ENCODE data around the gene EML1. TPM values are rescaled to one million over a fixed set of nuclear protein-coding genes. Genes with fewer than 3 reads are reported as not detected.

EML1 gene
- total RNA-seq, 1 donor from 2014 or later = 28.3 TPM

DNA sequence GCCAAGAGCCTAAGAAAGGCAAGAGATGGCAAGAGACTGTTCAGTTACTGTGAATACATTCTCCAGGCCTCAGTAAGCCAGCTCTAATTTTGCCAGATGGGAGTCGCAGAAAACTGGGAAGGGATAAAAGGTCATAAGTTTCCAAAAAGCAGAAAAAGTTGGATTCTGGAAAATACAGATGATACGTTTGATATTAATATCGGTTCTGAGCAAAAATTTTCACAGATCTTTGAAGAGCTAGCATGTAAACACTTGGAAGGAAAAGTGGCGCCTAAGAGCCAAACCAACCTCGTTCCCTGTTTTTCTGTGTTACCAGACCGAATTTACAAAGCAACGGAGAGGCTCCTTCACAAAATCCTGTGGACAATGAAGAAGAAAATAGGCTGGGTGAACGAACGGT is 7.8 kb upstream of the EML1 start:
- intact Hi-C loops (cut with DNase I) = no loop called here
- TF ChIP-seq CTCF (IDR thresholded peaks at IDR 0.05) = no peak
- no peaks in the 10 kb centered on the region for H3K4me1 ChIP-seq
- H3K4me3 ChIP-seq = no peak overlapping the region
- H3K27me3 ChIP-seq = no peaks in the 10 kb centered on the region
- no peaks in the 10 kb centered on the region for H3K9me3 ChIP-seq
- DNase-seq (ENCODE audit: low spot score in 2 of 2) = no peak
- H3K27ac ChIP-seq = no peak overlapping the region
- no peaks in the 10 kb centered on the region for H3K36me3 ChIP-seq

GRCh38 chr14:99786511-99786989 is 6.7 kb upstream of the EML1 start:
- H3K36me3 ChIP-seq = no peaks in the 10 kb centered on the region
- peaks cover 0 to under 1% of the 10 kb centered on the region in 2 donors for H3K4me1 ChIP-seq
- H3K9me3 ChIP-seq = no peaks in the 10 kb centered on the region
- DNase-seq (ENCODE audit: low spot score in 2 of 2) = no peak
- intact Hi-C loops (cut with DNase I) = no loop called here
- no peak for TF ChIP-seq CTCF (IDR thresholded peaks at IDR 0.05)
- no peak overlapping the region for H3K4me3 ChIP-seq
- H3K27me3 ChIP-seq = no peaks in the 10 kb centered on the region
- no peak overlapping the region for H3K27ac ChIP-seq

- H3K4me1 ChIP-seq = peaks cover 0 to 6% of the 10 kb centered on the region in 2 donors
Measured at GRCh38 chr14:99788713-99789112, 4.5 kb upstream of the EML1 start.

GRCh38 chr14:99789581-99789980 is 3.6 kb upstream of the EML1 start:
- no peak for TF ChIP-seq CTCF (IDR thresholded peaks at IDR 0.05)
- H3K9me3 ChIP-seq = no peaks in the 10 kb centered on the region
- H3K4me3 ChIP-seq = no peak overlapping the region
- peaks cover 0 to 6% of the 10 kb centered on the region in 2 donors for H3K4me1 ChIP-seq
- H3K27me3 ChIP-seq = no peaks in the 10 kb centered on the region
- DNase-seq (ENCODE audit: low spot score in 2 of 2) = no peak
- no peak overlapping the region for H3K27ac ChIP-seq
- intact Hi-C loops (cut with DNase I) = no loop called here
- no peaks in the 10 kb centered on the region for H3K36me3 ChIP-seq

More at GRCh38 chr14:99788713-99789112, 4.5 kb upstream of the EML1 start:
- no peak overlapping the region for H3K4me3 ChIP-seq
- intact Hi-C loops (cut with DNase I) = no loop called here
- no peaks in the 10 kb centered on the region for H3K9me3 ChIP-seq
- TF ChIP-seq CTCF (IDR thresholded peaks at IDR 0.05) = no peak
- no peaks in the 10 kb centered on the region for H3K36me3 ChIP-seq
- no peak for DNase-seq (ENCODE audit: low spot score in 2 of 2)
- no peak overlapping the region for H3K27ac ChIP-seq
- H3K27me3 ChIP-seq = no peaks in the 10 kb centered on the region

DNA sequence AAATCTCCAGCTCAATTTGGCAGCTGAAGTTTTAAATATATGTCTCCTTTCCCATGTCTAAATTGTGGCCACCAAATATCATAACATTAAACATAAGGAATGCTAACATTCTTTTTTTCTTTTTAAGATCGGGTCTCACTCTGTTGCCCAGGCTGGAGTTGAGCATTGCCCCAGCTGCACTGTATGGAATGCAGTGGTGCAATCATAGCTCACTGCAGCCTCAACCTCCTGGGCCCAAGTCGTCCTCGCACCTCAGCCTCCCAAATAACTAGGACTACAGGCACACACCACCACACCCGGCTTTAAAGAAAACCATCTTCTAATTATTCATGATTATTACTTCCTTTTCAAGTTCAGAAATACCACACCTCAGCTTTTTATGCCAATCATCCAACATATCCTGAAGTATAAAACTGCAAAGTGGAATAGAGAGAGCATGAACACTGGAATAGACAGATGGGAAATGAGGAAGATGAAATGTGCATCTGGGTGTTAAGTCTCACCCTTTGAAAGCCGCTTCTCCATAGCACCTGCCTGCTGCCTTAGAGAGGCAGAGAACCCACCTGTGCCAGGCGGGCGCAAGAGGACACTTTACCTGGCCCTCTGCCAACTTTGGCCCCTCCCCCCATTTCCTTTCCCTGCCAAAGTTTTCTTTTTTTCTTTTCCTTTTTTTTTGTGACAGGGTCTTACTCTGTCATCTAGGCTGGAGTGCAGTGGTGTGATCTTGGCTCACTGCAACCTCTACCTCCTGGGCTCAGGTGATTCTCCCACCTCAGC is 2.8 kb upstream of the EML1 start:
- intact Hi-C loops (cut with DNase I) = loop anchor here (10.0 kb wide), 2 partner anchors 186 to 424 kb away; partner anchors contain the start of gene CCDC85C
- H3K36me3 ChIP-seq = no peaks in the 10 kb centered on the region
- H3K27ac ChIP-seq = no peak overlapping the region
- no peak for DNase-seq (ENCODE audit: low spot score in 2 of 2)
- no peaks in the 10 kb centered on the region for H3K27me3 ChIP-seq
- no peak for TF ChIP-seq CTCF (IDR thresholded peaks at IDR 0.05)
- H3K4me1 ChIP-seq = peaks cover 0 to 6% of the 10 kb centered on the region in 2 donors
- no peaks in the 10 kb centered on the region for H3K9me3 ChIP-seq
- no peak overlapping the region for H3K4me3 ChIP-seq

Data from ascending aorta (tissue), 2 donors.